A375 (cell line): ENCODE data around the gene ART3. TPM values are rescaled to one million over a fixed set of nuclear protein-coding genes. Genes with fewer than 3 reads are reported as not detected.

Experiments
- total RNA-seq: library from RNA; depleted of rRNA; stranded (reverse); fragments of >200 nt; shearing (Covaris generic); gene quantifications from 2 replicates; pipeline ENCODE4 v1.2.3, GENCODE V29; 2014; rRNA removed

ART3 gene
- 6.2 and 13.7 TPM in 2 replicates for total RNA-seq

GRCh38 chr4:76074468-76074867 is at the start of gene ART3:
Gene ART3 (plus strand): TSS chr4:76074709. CDS start chr4:76075890, 1,181 bp downstream.

GRCh38 chr4:76035799-76036380 is 38.6 kb upstream of the ART3 start, which contains the start of gene CXCL11:
Gene CXCL11 (minus strand): TSS chr4:76036070. CDS start chr4:76035987, 83 bp downstream.

GRCh38 chr4:76148142-76148865 is 73.8 kb downstream of the ART3 start, which contains the start of gene NUP54:
Gene NUP54 (minus strand): TSS chr4:76148397. CDS start chr4:76148374, 23 bp downstream.

Other genes with a start within 250 kb of the ART3 start
- not detected in 2 replicates for gene PPEF2, start 172.3 kb upstream of the ART3 start, total RNA-seq
- 10.0 and 12.4 TPM in 2 replicates for gene NAAA, start 133.7 kb upstream of the ART3 start, total RNA-seq
- 35.0 and 46.6 TPM in 2 replicates for gene SDAD1, start 83.8 kb upstream of the ART3 start, total RNA-seq
- not detected in 2 replicates for gene CXCL9, start 67.2 kb upstream of the ART3 start, total RNA-seq
- gene CXCL10, start 51.2 kb upstream of the ART3 start, total RNA-seq, result not detected in 2 replicates
- not detected in 2 replicates for gene CXCL11, start 38.6 kb upstream of the ART3 start, total RNA-seq
- 26.6 and 29.7 TPM in 2 replicates for gene NUP54, start 73.7 kb downstream of the ART3 start, total RNA-seq
- gene SCARB2, start 139.1 kb downstream of the ART3 start, total RNA-seq, result 55.2 and 67.4 TPM in 2 replicates
- 0.61 and 1.1 TPM in 2 replicates for gene FAM47E, start 177.0 kb downstream of the ART3 start, total RNA-seq
- gene STBD1, start 232.0 kb downstream of the ART3 start, total RNA-seq, result 1.9 and 3.2 TPM in 2 replicates